Panc1 (cell line): ENCODE measurements around the gene KCTD5. TPM values are rescaled to one million over a fixed set of nuclear protein-coding genes. Genes with fewer than 3 reads are reported as not detected.

Experiments used
- ATAC-seq: fragments of 200-7000 bp; cut with Tn5 transposase; 2 replicates; pipeline ENCODE4 v1.9.1; 2020; ENCODE audit warnings: mild to moderate bottlenecking, moderate library complexity
- BruUV-seq: library from RNA; stranded (reverse); fragments of 400-500 nt; replicated peaks from 2 replicates; lab custom pipeline; 2021; lab: Mats Ljungman, UMichigan
- CTCF ChIA-PET: fragments of 300-600 bp; sonication (Branson Sonifier 250); formaldehyde crosslinking; loops from one replicate; lab custom pipeline; 2022; ENCODE audit warnings: antibody characterized with exemption; lab: Charles Lee
- POLR2A ChIA-PET: fragments of 300-600 bp; sonication (Branson Sonifier 250); formaldehyde crosslinking; loops from one replicate; lab custom pipeline; 2022; ENCODE audit warnings: antibody characterized with exemption; lab: Charles Lee
- DNase-seq: peaks from one replicate; pipeline ENCODE4 v3.0.0-alpha.2; 2010; ENCODE audit warnings: low read depth, low spot score
- H3K27ac ChIP-seq: 2 replicates; pipeline ENCODE4 v1.5.1; 2011; ENCODE audit warnings: mild to moderate bottlenecking, low read length, inconsistent platforms
- H3K27me3 ChIP-seq: fragments of 200-500 bp; sonication (Bioruptor generic); 2 replicates; pipeline ENCODE4 v1.6.0; 2014; ENCODE audit warnings: low read length, inconsistent platforms; ENCODE audit not compliant: control insufficient read depth, insufficient read depth
- H3K36me3 ChIP-seq: fragments of 200-500 bp; sonication (Bioruptor generic); 2 replicates; pipeline ENCODE4 v1.5.1; 2014; ENCODE audit warnings: inconsistent platforms, mild to moderate bottlenecking, low read length, moderate library complexity; ENCODE audit not compliant: control insufficient read depth, insufficient read depth
- H3K4me1 ChIP-seq: 2 replicates; pipeline ENCODE4 v1.5.1; 2011; ENCODE audit warnings: inconsistent platforms, mild to moderate bottlenecking, low read length, moderate library complexity; ENCODE audit not compliant: control insufficient read depth, insufficient read depth
- H3K4me3 ChIP-seq, 2 experiments: 2 replicates each; pipeline ENCODE4 v1.5.1; 2011 to 2012; ENCODE audit warnings: low read depth in 2 of 2, low read length in 2 of 2, mild to moderate bottlenecking in 2 of 2, inconsistent platforms in 1 of 2, moderate library complexity in 1 of 2
- H3K9me3 ChIP-seq: fragments of 200-500 bp; sonication (Bioruptor generic); 2 replicates; pipeline ENCODE4 v1.5.1; 2014; ENCODE audit warnings: low read depth, mild to moderate bottlenecking, inconsistent platforms, low read length, moderate library complexity; ENCODE audit not compliant: control insufficient read depth, insufficient read depth
- POLR2AphosphoS5 ChIP-seq: IDR thresholded peaks from 2 replicates; pipeline ENCODE4 v1.6.1; 2012; ENCODE audit warnings: mild to moderate bottlenecking, low read depth, low read length, moderate library complexity
- SIN3A ChIP-seq: IDR thresholded peaks from 2 replicates; pipeline ENCODE4 v1.6.1; 2012; ENCODE audit warnings: low read depth, mild to moderate bottlenecking, low read length, moderate library complexity, borderline replicate concordance; ENCODE audit not compliant: insufficient read depth
- TCF7L2 ChIP-seq: IDR thresholded peaks from 2 replicates; pipeline ENCODE4 v1.6.1; 2011; ENCODE audit warnings: mild to moderate bottlenecking, low read depth, low read length, inconsistent platforms
- in situ Hi-C: cut with HindIII; loops from 2 replicates; pipeline ENCODE4 v1.10.0; 2016; ENCODE audit warnings: low sequenced_read_pairs, low pct_unique_long_range_greater_than_20kb
- intact Hi-C: fragments of 100-400 bp; cut with micrococcal nuclease; formaldehyde crosslinking; loops from one replicate; pipeline ENCODE4 v1.10.0; 2022; ENCODE audit not compliant: unreplicated experiment
- total RNA-seq: library from RNA; stranded (reverse); gene quantifications from one replicate; pipeline ENCODE4 v1.2.1, GENCODE V29; 2021; ENCODE audit not compliant: unreplicated experiment
- TF ChIP-seq, protein P1 (sequence below), 2 experiments: IDR thresholded peaks; 2 replicates each; pipeline ENCODE4 v1.6.1; 2011 to 2012; ENCODE audit warnings: low read depth in 2 of 2, control low read depth in 1 of 2, low read length in 1 of 2, mild to moderate bottlenecking in 1 of 2, moderate library complexity in 1 of 2; ENCODE audit not compliant: insufficient read depth in 1 of 2
- TF ChIP-seq, protein P2 (sequence below): fragments of 450-650 bp; IDR thresholded peaks from 2 replicates; pipeline ENCODE4 v1.5.1; 2017; ENCODE audit warnings: mild to moderate bottlenecking

KCTD5 gene
- total RNA-seq, 1 experiment from 2014 or later, result 61.1 TPM

DNA sequence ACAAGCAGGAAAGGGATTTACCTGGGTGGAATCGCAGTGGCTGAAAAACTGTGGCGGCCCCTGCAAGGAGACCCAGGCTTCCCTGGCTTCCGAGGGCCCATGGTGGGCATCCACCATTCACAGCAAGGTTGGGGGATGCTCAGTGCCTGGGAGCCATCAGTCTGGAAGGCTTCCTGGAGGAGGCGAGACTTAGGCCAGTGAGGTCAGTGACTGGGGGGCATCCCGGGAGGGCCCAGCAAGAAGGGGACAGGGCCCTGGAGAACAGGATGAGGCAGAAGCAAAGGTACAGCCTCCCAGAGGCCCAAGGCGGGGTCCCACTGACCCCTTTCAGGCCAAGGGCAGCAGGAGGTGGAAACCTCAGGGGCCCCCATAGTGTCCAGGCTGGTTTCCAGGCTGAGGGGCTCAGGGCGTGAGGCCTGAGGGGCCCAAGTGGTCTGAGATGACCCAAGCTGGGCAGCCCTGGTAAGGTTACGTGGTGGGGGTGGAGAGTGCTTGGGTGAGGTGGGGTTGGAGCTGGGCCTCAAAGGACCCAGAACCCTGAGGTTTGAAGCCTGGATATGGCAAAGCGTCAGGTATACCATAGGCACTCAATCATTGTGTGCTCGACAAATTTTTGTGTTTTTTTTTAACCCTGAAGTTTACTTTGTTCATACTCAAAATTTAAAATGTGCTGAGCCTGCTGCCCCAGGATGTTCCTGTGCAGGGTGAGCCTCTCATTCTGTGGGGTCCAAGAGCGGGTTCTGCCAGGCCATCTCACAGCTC is 54.3 kb downstream of the KCTD5 start:
- H3K9me3 ChIP-seq, result no peaks in the 10 kb centered on the region
- H3K27ac ChIP-seq, result no peak overlapping the region
- BruUV-seq, result no TSS peak
- H3K27me3 ChIP-seq, result no peaks in the 10 kb centered on the region
- intact Hi-C loops, result no loop called here
- in situ Hi-C loops, result no loop called here
- ATAC-seq (no peak), DNase-seq (no peak)
- peaks cover 6% of the 10 kb centered on the region for H3K4me1 ChIP-seq
- TF ChIP-seq, protein P1, sequence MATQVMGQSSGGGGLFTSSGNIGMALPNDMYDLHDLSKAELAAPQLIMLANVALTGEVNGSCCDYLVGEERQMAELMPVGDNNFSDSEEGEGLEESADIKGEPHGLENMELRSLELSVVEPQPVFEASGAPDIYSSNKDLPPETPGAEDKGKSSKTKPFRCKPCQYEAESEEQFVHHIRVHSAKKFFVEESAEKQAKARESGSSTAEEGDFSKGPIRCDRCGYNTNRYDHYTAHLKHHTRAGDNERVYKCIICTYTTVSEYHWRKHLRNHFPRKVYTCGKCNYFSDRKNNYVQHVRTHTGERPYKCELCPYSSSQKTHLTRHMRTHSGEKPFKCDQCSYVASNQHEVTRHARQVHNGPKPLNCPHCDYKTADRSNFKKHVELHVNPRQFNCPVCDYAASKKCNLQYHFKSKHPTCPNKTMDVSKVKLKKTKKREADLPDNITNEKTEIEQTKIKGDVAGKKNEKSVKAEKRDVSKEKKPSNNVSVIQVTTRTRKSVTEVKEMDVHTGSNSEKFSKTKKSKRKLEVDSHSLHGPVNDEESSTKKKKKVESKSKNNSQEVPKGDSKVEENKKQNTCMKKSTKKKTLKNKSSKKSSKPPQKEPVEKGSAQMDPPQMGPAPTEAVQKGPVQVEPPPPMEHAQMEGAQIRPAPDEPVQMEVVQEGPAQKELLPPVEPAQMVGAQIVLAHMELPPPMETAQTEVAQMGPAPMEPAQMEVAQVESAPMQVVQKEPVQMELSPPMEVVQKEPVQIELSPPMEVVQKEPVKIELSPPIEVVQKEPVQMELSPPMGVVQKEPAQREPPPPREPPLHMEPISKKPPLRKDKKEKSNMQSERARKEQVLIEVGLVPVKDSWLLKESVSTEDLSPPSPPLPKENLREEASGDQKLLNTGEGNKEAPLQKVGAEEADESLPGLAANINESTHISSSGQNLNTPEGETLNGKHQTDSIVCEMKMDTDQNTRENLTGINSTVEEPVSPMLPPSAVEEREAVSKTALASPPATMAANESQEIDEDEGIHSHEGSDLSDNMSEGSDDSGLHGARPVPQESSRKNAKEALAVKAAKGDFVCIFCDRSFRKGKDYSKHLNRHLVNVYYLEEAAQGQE (IDR thresholded peaks at IDR 0.05; ENCODE audit: insufficient read depth in 1 of 2, low read depth in 2 of 2, low read length in 1 of 2), result no peak
- no peak for TF ChIP-seq TCF7L2
- TF ChIP-seq, protein P2, sequence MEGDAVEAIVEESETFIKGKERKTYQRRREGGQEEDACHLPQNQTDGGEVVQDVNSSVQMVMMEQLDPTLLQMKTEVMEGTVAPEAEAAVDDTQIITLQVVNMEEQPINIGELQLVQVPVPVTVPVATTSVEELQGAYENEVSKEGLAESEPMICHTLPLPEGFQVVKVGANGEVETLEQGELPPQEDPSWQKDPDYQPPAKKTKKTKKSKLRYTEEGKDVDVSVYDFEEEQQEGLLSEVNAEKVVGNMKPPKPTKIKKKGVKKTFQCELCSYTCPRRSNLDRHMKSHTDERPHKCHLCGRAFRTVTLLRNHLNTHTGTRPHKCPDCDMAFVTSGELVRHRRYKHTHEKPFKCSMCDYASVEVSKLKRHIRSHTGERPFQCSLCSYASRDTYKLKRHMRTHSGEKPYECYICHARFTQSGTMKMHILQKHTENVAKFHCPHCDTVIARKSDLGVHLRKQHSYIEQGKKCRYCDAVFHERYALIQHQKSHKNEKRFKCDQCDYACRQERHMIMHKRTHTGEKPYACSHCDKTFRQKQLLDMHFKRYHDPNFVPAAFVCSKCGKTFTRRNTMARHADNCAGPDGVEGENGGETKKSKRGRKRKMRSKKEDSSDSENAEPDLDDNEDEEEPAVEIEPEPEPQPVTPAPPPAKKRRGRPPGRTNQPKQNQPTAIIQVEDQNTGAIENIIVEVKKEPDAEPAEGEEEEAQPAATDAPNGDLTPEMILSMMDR, result no peak
- TF ChIP-seq SIN3A, result no peak
- TF ChIP-seq POLR2AphosphoS5, result no peak
- H3K4me3 ChIP-seq, result no peak overlapping the region
- CTCF ChIA-PET, result no interaction called here
- no peaks in the 10 kb centered on the region for H3K36me3 ChIP-seq
- POLR2A ChIA-PET, result no interaction called here

DNA sequence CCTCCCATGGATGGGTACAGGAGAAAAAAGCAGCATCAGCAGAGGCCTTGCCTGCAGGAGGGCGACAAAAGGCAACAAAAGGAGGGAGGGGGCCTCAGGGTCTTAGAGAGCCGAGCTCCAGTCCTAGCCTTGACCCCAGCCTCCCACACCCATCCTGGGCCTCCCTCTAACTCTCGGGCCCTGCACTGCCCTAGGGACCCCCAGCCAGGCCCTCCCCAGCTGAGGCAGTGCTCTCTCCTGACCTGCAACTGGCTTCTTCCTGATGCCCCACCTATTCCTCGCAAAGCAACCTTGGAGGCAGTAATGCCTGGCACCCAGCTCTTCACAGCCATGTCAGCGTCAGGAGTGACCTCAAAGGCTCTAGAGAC is 54.9 kb downstream of the KCTD5 start:
- in situ Hi-C loops, result no loop called here
- Histone ChIP-seq H3K27me3 (no peaks in the 10 kb centered on the region), H3K4me3 (no peak overlapping the region), H3K36me3 (no peaks in the 10 kb centered on the region), H3K4me1 (peaks cover 6% of the 10 kb centered on the region), H3K9me3 (no peaks in the 10 kb centered on the region), H3K27ac (no peak overlapping the region)
- TF ChIP-seq TCF7L2, result no peak
- TF ChIP-seq, protein P2, result no peak
- no peak for TF ChIP-seq SIN3A
- no TSS peak for BruUV-seq
- DNase-seq, result no peak
- ChIA-PET POLR2A (no interaction called here), CTCF (no interaction called here)
- no peak for ATAC-seq
- intact Hi-C loops, result no loop called here
